ES-I3 (cell line): Measurements from ENCODE around the gene ABCA2.

Experiments
- H3K36me3 ChIP-seq: 2 replicates; pipeline ENCODE4 v1.6.1; 2013; ENCODE audit warnings: mild to moderate bottlenecking, low read length, control low read depth, moderate library complexity; ENCODE audit not compliant: insufficient read depth
- H3K4me1 ChIP-seq: 2 replicates; pipeline ENCODE4 v1.6.1; 2013; ENCODE audit warnings: mild to moderate bottlenecking, control low read depth, low read length; ENCODE audit not compliant: insufficient read depth
- H3K9ac ChIP-seq: 2 replicates; pipeline ENCODE4 v1.6.1; 2013; ENCODE audit warnings: low read depth, mild to moderate bottlenecking, low read length, moderate library complexity
- H3K9me3 ChIP-seq: 2 replicates; pipeline ENCODE4 v1.6.1; 2013; ENCODE audit warnings: mild to moderate bottlenecking, low read length, moderate library complexity; ENCODE audit not compliant: control insufficient read depth, insufficient read depth

Gene ABCA2

GRCh38 chr9:137055385-137056364, 27.6 kb upstream of the ABCA2 start:
- Histone ChIP-seq H3K4me1 (no peaks in the 10 kb centered on the region; the same call in 1 of the 2 replicates), H3K9ac (no peak overlapping the region), H3K9me3 (no peaks in the 10 kb centered on the region), H3K36me3 (no peaks in the 10 kb centered on the region)

DNA sequence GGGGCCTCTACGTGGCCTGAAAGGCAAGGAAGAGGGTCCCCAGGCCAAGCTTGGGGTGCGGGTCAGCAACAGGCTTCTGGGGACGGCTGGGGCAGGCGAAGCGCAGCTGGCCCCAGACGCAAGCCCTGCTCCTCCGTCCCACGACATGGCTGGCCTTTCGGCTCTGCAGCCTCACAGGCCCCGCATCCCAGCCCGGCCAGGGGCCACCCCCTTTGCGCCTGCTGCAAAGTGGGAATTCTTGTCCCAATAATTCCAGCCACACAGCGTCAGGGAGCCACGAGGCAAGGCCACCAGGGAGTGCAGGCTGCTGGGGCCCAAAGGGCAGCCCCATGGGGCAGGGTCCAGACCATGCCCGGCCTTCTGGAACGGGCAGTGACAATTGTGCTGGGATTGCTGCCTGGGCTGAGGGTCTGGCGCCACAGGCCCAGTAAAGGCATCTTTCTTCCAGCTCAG, 26.9 kb upstream of the ABCA2 start:
- H3K9me3 ChIP-seq, result no peaks in the 10 kb centered on the region
- H3K4me1 ChIP-seq, result no peaks in the 10 kb centered on the region; the same call in 1 of the 2 replicates
- H3K9ac ChIP-seq, result peak overlapping the region; percentile 44
- no peaks in the 10 kb centered on the region for H3K36me3 ChIP-seq

- H3K9ac ChIP-seq, result peak within 1 kb of the TSS; percentile 44
These were observed 26.2 kb upstream of the ABCA2 start, which contains the start of gene ENTPD2 for GRCh38 chr9:137053944-137054931. Gene ENTPD2 (minus strand): TSS chr9:137054061. CDS start chr9:137053997, 64 bp downstream.

DNA sequence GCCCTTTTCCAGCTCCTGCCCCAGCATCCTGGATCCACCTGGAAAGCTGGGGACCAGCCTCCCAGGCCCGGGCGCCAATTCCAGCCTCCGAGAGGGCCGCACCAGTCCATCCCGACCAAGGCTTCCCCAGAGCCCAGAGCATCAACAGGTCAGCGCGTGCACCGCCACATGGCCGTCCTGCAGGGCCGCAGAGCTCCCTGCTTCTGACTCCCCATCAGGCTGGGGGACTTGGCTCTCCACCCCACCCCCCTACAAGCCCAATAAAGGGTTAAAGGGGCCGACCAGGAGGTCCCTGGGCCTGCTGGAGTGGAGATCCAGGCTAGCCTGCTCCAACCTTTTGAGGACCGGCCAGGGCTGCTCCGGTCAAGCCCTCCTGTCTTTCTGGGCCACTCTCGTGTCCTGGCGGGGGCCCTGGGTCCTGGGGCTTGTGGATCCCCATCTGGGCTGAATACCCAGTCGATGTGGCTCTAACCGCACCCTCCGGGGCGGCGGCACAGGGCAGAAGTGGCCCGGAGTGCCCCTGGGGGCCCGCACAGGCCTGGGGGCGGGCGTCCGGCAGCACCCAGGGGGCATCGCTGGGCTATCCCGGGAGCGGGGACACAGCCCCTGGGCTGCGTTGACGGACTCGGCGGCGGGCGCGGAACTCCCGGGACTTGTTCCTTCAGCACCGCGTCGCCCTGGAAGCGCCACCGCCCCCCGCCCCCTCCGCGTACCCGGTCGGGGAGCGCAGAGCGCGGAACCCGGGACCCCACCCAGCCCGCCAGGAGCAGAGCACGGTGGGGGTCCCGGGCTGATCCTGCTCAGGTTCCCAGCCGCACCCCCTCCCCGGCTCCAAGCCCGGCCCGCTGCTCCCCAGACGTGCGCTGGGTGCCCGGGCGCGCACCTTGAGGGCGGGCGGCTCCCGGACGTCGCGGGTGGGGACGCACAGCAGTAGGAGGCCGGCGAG, 25.2 kb upstream of the ABCA2 start:
- H3K36me3 ChIP-seq, result no peaks in the 10 kb centered on the region
- peak overlapping the region; percentile 44; the same call in 1 of the 2 replicates for H3K9ac ChIP-seq
- H3K9me3 ChIP-seq, result no peaks in the 10 kb centered on the region
- no peaks in the 10 kb centered on the region; the same call in 1 of the 2 replicates for H3K4me1 ChIP-seq

More at GRCh38 chr9:137053944-137054931, 26.2 kb upstream of the ABCA2 start, which contains the start of gene ENTPD2:
- Histone ChIP-seq H3K36me3 (no peaks in the 10 kb centered on the region), H3K9me3 (no peaks in the 10 kb centered on the region), H3K4me1 (no peaks in the 10 kb centered on the region; the same call in 1 of the 2 replicates)

DNA sequence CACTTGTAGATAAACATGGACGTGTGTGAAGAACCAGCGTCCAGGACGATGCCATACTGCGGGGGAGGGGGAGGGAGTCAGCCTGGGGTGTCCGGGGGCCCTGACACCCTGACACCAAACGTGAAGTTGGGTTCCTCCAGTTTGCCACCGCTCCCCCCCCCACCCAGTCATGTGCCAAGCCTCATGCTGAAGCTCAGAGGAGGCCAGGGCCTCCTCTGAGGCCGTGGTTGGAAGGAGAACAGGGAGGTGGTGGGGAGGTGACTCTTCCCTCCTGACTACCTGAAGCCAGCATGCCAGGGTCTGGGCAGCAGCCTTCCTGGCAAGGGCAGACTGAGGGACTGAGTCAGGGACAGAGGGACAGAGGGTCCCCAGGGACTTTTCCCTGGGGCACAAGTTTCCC, 24.3 kb upstream of the ABCA2 start:
- Histone ChIP-seq H3K9ac (no peak overlapping the region), H3K4me1 (no peaks in the 10 kb centered on the region; the same call in 1 of the 2 replicates), H3K36me3 (no peaks in the 10 kb centered on the region), H3K9me3 (no peaks in the 10 kb centered on the region)

GRCh38 chr9:137051145-137051724, 23.2 kb upstream of the ABCA2 start:
- H3K36me3 ChIP-seq, result no peaks in the 10 kb centered on the region
- no peaks in the 10 kb centered on the region for H3K9me3 ChIP-seq
- H3K4me1 ChIP-seq, result no peaks in the 10 kb centered on the region; the same call in 1 of the 2 replicates
- H3K9ac ChIP-seq, result no peak overlapping the region

GRCh38 chr9:137050570-137050969, 22.5 kb upstream of the ABCA2 start:
- Histone ChIP-seq H3K9ac (no peak overlapping the region), H3K4me1 (no peaks in the 10 kb centered on the region; the same call in 1 of the 2 replicates), H3K36me3 (no peaks in the 10 kb centered on the region)

DNA sequence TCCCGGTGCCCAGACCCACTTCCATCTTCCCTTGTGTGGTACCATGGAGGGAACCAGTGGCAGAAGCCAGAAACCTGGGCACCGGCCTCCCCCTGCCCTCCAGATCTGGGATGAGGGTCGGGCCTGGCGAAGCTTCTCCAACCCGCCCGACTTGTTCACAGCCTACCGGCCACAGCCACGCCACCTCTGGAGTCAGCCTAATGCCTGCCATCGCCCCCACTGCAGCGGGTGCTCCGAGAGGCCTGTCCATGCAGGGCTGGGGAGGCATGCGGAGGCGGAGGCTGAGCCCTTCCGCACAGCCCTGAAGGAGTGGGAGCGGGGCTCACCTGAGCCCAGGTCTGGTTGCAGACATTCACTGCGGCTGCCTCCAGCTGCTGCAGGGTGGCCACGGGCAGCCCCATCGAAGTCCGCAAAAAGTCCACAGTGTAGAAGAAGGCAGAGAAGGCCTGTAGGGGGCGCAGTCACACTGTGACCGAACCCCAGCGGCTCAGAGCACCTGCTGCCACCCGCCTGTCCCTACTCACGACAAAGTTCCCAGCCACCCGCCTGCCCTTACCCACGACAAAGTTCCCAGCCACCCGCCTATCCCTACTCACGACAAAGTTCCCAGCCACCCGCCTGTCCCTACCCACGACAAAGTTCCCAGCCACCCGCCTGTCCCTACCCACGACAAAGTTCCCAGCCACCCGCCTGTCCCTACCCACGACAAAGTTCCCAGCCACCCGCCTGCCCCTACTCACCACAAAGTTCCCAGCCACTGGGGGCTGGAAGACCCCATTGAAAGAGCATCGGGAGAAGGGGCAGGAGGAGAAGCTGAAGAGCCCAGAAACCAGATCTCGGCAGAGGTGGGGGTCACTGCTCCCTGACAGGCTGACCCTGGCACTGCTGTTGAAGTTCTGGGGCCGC, 21.8 kb upstream of the ABCA2 start:
- Histone ChIP-seq H3K9ac (no peak overlapping the region), H3K4me1 (no peaks in the 10 kb centered on the region), H3K9me3 (no peaks in the 10 kb centered on the region), H3K36me3 (no peaks in the 10 kb centered on the region)

More at GRCh38 chr9:137050570-137050969, 22.5 kb upstream of the ABCA2 start:
- no peaks in the 10 kb centered on the region for H3K9me3 ChIP-seq

DNA sequence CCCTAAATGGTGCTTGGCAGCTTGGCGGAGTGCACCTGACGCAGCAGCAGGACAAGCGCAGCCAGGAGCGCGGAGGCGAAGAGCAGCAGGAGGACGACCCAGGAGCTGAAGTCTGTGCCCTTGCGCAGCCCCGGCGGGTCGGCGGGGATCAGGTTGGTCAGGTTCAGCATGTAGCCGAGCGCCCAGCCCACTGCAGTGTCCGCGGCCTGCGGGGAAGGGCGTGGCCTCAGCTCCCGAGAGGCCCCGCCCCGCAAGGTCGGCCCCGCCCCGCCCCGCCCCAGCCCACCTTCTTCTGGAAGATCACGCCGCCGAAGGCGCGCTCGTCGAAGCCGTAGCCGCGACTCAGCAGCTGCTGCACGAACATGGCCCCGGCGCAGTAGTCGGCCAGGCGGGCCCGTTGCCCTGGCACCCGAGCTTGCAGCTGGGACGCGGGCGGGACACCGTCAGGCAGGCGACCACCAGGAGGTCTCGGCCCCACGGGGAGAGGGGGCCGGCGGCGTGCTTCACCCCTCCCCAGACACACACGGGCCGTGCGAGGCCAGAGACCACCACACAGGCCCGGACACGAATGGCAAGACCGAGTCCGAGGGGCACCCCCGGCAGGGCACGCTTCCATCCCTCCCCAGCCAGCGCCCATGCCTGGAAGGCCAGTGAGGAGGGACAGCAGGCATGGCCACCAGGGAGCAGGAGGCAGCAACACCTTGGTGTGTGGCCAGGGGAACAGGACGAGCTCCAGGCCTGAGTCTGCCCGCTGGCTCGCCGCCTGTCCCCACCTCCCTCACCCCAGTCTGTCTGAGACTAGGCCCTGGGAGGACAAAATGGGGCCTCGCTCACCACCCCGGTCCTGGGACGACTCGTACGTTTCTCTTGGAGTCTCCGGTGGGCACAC, 20.9 kb upstream of the ABCA2 start:
- Histone ChIP-seq H3K4me1 (no peaks in the 10 kb centered on the region), H3K36me3 (no peaks in the 10 kb centered on the region), H3K9me3 (no peaks in the 10 kb centered on the region), H3K9ac (no peak overlapping the region)

- peak within 1 kb of the TSS; percentile 58 for H3K9ac ChIP-seq
These were observed 18.2 kb upstream of the ABCA2 start, which contains the start of gene NPDC1 for GRCh38 chr9:137046088-137046787. Gene NPDC1 (minus strand): TSS chr9:137046177. CDS start chr9:137045989, 188 bp downstream.

More at GRCh38 chr9:137046088-137046787, 18.2 kb upstream of the ABCA2 start, which contains the start of gene NPDC1:
- no peaks in the 10 kb centered on the region; the same call in 1 of the 2 replicates for H3K4me1 ChIP-seq
- H3K9me3 ChIP-seq, result no peaks in the 10 kb centered on the region
- no peaks in the 10 kb centered on the region for H3K36me3 ChIP-seq
